ENCODE data around the gene PSMG3.

PSMG3 gene

GRCh38 chr7:1593091-1593866 is 23.4 kb upstream of the PSMG3 start:
- H3K27me3 ChIP-seq (ENCODE audit: low read length), result no peaks in the 10 kb centered on the region
- H3K9ac ChIP-seq (ENCODE audit: low read length), result no peak overlapping the region
- H3K36me3 ChIP-seq (ENCODE audit: low read length), result no peaks in the 10 kb centered on the region

DNA sequence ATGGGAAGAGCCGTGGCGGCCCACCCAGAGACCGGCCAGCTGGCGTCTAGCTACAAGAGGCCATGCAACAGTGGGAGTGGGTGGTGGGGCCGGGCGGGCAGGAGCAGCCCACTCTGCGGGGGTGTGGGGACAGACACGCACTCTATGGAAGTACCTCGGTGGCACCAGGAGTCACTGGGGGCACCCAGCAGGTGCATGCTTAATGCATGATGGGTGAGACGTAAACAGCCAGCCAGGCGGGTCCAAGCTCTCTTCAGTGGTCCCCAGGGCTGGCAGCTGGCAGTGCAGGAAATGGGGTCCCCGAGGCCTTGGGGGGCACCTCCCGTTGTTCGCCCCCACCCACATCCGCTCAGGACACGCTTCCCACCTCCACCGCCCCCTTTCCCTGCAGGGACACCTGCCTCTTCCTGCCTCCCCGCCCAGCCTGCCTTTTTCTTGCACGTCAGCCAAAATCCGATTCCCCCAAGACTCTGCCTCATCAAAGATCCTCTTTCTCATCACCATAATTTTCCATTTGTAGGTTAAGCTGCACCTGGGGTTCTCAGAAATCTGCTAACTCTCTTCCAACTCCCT is 22.6 kb upstream of the PSMG3 start:
- Histone ChIP-seq H3K27me3 (ENCODE audit: low read length) (no peaks in the 10 kb centered on the region), H2AFZ (ENCODE audit: low read depth, low read length, severe bottlenecking) (no peak overlapping the region), H3K4me3 (ENCODE audit: insufficient read depth, low read length, poor library complexity, severe bottlenecking) (no peak overlapping the region), H3K79me2 (ENCODE audit: insufficient read depth, low read length) (no peaks in the 10 kb centered on the region), H3K9ac (ENCODE audit: low read length) (no peak overlapping the region), H4K20me1 (ENCODE audit: low read depth, low read length) (no peaks in the 10 kb centered on the region), H3K4me2 (ENCODE audit: low read depth, low read length, poor library complexity, severe bottlenecking) (no peak overlapping the region), H3K9me2 (replicated peaks; ENCODE audit: insufficient read depth, low read length) (no peaks in the 10 kb centered on the region), H3K27ac (ENCODE audit: low read depth, low read length) (no peak overlapping the region), H3F3A (ENCODE audit: insufficient read depth) (no peaks in the 10 kb centered on the region), H3K36me3 (ENCODE audit: low read length) (no peaks in the 10 kb centered on the region), H3K9me3 (ENCODE audit: insufficient read depth, low read length) (no peaks in the 10 kb centered on the region)
- no peak for TF ChIP-seq EZH2phosphoT487 (conservative IDR thresholded peaks at IDR 0.05; ENCODE audit: low read length)

More at GRCh38 chr7:1593091-1593866, 23.4 kb upstream of the PSMG3 start:
- Histone ChIP-seq H4K20me1 (ENCODE audit: low read depth, low read length) (no peaks in the 10 kb centered on the region), H3K79me2 (ENCODE audit: insufficient read depth, low read length) (no peaks in the 10 kb centered on the region), H3K9me3 (ENCODE audit: insufficient read depth, low read length) (no peaks in the 10 kb centered on the region), H2AFZ (ENCODE audit: low read depth, low read length, severe bottlenecking) (no peak overlapping the region), H3F3A (ENCODE audit: insufficient read depth) (no peaks in the 10 kb centered on the region), H3K4me2 (ENCODE audit: low read depth, low read length, poor library complexity, severe bottlenecking) (no peak overlapping the region), H3K4me3 (ENCODE audit: insufficient read depth, low read length, poor library complexity, severe bottlenecking) (no peak overlapping the region), H3K9me2 (replicated peaks; ENCODE audit: insufficient read depth, low read length) (no peaks in the 10 kb centered on the region), H3K27ac (ENCODE audit: low read depth, low read length) (no peak overlapping the region)
- TF ChIP-seq CTCF (IDR thresholded peaks at IDR 0.05; ENCODE audit: insufficient read depth, low read length, poor library complexity, severe bottlenecking) (peak; percentile 50), EZH2phosphoT487 (conservative IDR thresholded peaks at IDR 0.05; ENCODE audit: low read length) (no peak)

DNA sequence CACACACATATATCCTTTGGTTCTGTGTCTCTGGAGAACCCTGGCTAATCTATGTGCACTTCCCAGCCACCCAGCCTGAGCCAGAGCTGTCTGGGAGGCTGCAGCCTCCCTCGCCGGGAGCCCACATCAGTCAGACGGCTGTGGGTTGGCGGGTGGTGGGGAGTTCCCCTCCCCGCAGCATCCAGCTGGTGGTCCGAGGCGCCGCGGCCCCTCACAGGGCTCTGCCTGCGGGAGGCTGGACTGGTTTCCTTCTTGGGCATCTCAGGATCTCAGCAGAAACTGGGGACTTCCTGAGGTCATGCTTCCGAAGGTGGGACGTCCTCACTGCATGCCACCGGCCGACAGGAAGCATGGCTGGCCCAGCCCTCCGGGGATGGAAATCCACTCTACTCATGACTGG is 22.0 kb upstream of the PSMG3 start:
- Histone ChIP-seq H3K9me3 (ENCODE audit: insufficient read depth, low read length) (no peaks in the 10 kb centered on the region), H3K27me3 (ENCODE audit: low read length) (no peaks in the 10 kb centered on the region), H3K4me2 (ENCODE audit: low read depth, low read length, poor library complexity, severe bottlenecking) (no peak overlapping the region), H3K36me3 (ENCODE audit: low read length) (no peaks in the 10 kb centered on the region), H3K9me2 (replicated peaks; ENCODE audit: insufficient read depth, low read length) (no peaks in the 10 kb centered on the region), H3K27ac (ENCODE audit: low read depth, low read length) (no peak overlapping the region), H4K20me1 (ENCODE audit: low read depth, low read length) (no peaks in the 10 kb centered on the region), H3K9ac (ENCODE audit: low read length) (no peak overlapping the region), H3K4me3 (ENCODE audit: insufficient read depth, low read length, poor library complexity, severe bottlenecking) (no peak overlapping the region), H3K79me2 (ENCODE audit: insufficient read depth, low read length) (no peaks in the 10 kb centered on the region), H3F3A (ENCODE audit: insufficient read depth) (no peaks in the 10 kb centered on the region), H2AFZ (ENCODE audit: low read depth, low read length, severe bottlenecking) (no peak overlapping the region)
- TF ChIP-seq CTCF (IDR thresholded peaks at IDR 0.05; ENCODE audit: insufficient read depth, low read length, poor library complexity, severe bottlenecking) (no peak), EZH2phosphoT487 (conservative IDR thresholded peaks at IDR 0.05; ENCODE audit: low read length) (0 out of 2 replicates have a peak, but pooled peaks have one; percentile 21)

DNA sequence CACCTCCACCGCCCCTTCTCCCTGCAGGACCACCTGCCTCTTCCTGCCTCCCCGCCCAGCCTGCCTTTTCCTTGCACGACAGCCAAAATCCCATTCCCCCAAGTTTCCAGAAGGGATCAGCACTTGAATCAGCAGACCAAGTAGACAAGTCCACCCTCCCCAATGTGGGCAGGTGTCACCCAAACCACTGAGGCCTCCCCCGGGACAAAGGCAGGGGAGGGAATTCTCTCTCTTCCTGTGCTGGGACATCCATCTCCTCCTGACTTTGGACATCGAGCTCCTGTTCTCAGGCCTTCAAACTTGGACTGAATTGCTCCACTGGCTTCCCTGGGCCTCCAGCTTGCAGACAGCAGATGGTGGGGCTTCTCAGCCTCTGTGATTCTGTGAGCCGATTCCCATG is 21.6 kb upstream of the PSMG3 start:
- Histone ChIP-seq H3K9me3 (ENCODE audit: insufficient read depth, low read length) (no peaks in the 10 kb centered on the region), H3K27ac (ENCODE audit: low read depth, low read length) (no peak overlapping the region), H3K79me2 (ENCODE audit: insufficient read depth, low read length) (no peaks in the 10 kb centered on the region), H3K9me2 (replicated peaks; ENCODE audit: insufficient read depth, low read length) (no peaks in the 10 kb centered on the region), H3K36me3 (ENCODE audit: low read length) (no peaks in the 10 kb centered on the region), H3K4me2 (ENCODE audit: low read depth, low read length, poor library complexity, severe bottlenecking) (no peak overlapping the region), H3K4me3 (ENCODE audit: insufficient read depth, low read length, poor library complexity, severe bottlenecking) (no peak overlapping the region), H4K20me1 (ENCODE audit: low read depth, low read length) (no peaks in the 10 kb centered on the region), H3F3A (ENCODE audit: insufficient read depth) (no peaks in the 10 kb centered on the region), H3K27me3 (ENCODE audit: low read length) (no peaks in the 10 kb centered on the region), H3K9ac (ENCODE audit: low read length) (no peak overlapping the region), H2AFZ (ENCODE audit: low read depth, low read length, severe bottlenecking) (no peak overlapping the region)
- no peak for TF ChIP-seq CTCF (IDR thresholded peaks at IDR 0.05; ENCODE audit: insufficient read depth, low read length, poor library complexity, severe bottlenecking)
- no peak for TF ChIP-seq EZH2phosphoT487 (conservative IDR thresholded peaks at IDR 0.05; ENCODE audit: low read length)
